Natural killer cell (primary cell): Measurements from ENCODE around the gene COP1. TPM values are rescaled to one million over a fixed set of nuclear protein-coding genes. Genes with fewer than 3 reads are reported as not detected.

ENCODE experiments used
- ATAC-seq, 3 donors: fragments of 150-1000 bp in 2 of 3; fragments of 200-7000 bp in 1 of 3; cut with Tn5 transposase; 1 replicate in 1 of 3; 2 replicates in 2 of 3; pipeline ENCODE4 v1.10.0; 2021; ENCODE audit warnings: mild to moderate bottlenecking in 2 of 3, moderate library complexity in 2 of 3
- DNase-seq, 2 donors: peaks; one replicate each; pipeline versions ENCODE4 v3.0.0 to v3.0.0-alpha.2; 2013 to 2021; ENCODE audit warnings: mixed read lengths in 1 of 2
- H3K27ac ChIP-seq: one replicate; pipeline ENCODE4 v1.5.1; 2013; ENCODE audit warnings: mild to moderate bottlenecking, low read length
- H3K27me3 ChIP-seq: one replicate; pipeline ENCODE4 v1.6.1; 2013; ENCODE audit warnings: low read length; ENCODE audit not compliant: control insufficient read depth, insufficient read depth
- H3K36me3 ChIP-seq: one replicate; pipeline ENCODE4 v1.6.1; 2013; ENCODE audit warnings: low read length; ENCODE audit not compliant: control insufficient read depth, insufficient read depth
- H3K4me1 ChIP-seq: one replicate; pipeline ENCODE4 v1.6.1; 2013; ENCODE audit warnings: low read length; ENCODE audit not compliant: control insufficient read depth, insufficient read depth
- H3K4me3 ChIP-seq: one replicate; pipeline ENCODE4 v1.5.1; 2013; ENCODE audit warnings: low read length
- H3K9me3 ChIP-seq: one replicate; pipeline ENCODE4 v1.6.1; 2013; ENCODE audit warnings: low read length; ENCODE audit not compliant: control insufficient read depth, insufficient read depth
- H3K27ac Mint-ChIP-seq, 2 donors: one replicate each; pipeline ENCODE4 v1.8.0; 2022; ENCODE audit warnings: mild to moderate bottlenecking in 2 of 2, mixed read lengths in 2 of 2, moderate library complexity in 1 of 2
- H3K27me3 Mint-ChIP-seq, 2 donors: one replicate each; pipeline ENCODE4 v1.8.0; 2022; ENCODE audit warnings: low read depth in 2 of 2, mixed read lengths in 2 of 2
- H3K36me3 Mint-ChIP-seq: one replicate; pipeline ENCODE4 v1.8.0; 2022; ENCODE audit warnings: mixed read lengths
- H3K4me1 Mint-ChIP-seq, 2 donors: one replicate each; pipeline ENCODE4 v1.8.0; 2022; ENCODE audit warnings: mixed read lengths in 2 of 2
- H3K4me3 Mint-ChIP-seq: one replicate; pipeline ENCODE4 v1.8.0; 2022; ENCODE audit warnings: mild to moderate bottlenecking, moderate library complexity, mixed read lengths
- H3K9me3 Mint-ChIP-seq, 2 donors: one replicate each; pipeline ENCODE4 v1.8.0; 2022; ENCODE audit warnings: mixed read lengths in 2 of 2
- WGBS: methylation state at CpG from one replicate; pipeline ENCODE4 v1.1.7; 2013; ENCODE audit warnings: missing lambda C conversion rate; ENCODE audit not compliant: insufficient coverage; 5-methylcytosine and 5-hydroxymethylcytosine counted together
- intact Hi-C: fragments of 100-400 bp; cut with micrococcal nuclease; formaldehyde crosslinking; loops from one replicate; pipeline ENCODE4 v1.14.2; 2022
- total RNA-seq, 4 donors: library from RNA; stranded (reverse); fragments of 120-200 nt in 1 of 4; gene quantifications; one replicate each; pipeline versions ENCODE4 v1.2.3 to v1.2.4, GENCODE V29; 2013 to 2022
- TF ChIP-seq, protein P1 (sequence below): fragments of 200-600 bp; IDR thresholded peaks from one replicate; pipeline ENCODE4 v1.8.0; 2022; ENCODE audit warnings: antibody characterized with exemption

The COP1 gene
- total RNA-seq, 3 donors from 2014 or later (not counting 1 experiment from before 2014, with no cell fraction given), result 56.2 to 70.9 (median 60.9) TPM

DNA sequence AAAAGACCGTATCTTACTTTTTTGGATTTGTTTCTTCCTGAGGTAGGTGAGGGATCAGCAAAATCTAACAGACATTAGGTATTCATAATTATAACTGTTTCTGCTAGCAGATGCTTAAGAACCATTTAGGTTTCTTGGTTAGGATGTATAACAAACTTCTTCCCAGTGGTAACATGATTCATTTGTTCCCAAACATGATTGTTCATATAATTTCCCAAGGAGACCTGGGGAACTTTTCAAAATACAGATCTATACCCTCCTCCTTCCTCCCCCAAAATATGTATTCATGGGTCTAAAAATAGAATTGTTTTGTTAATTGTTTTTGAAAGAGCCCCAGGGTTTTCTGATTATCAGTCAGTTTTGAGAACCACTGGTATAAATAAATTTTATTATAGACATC, 228.2 kb downstream of the COP1 start:
- no CpG with 5 or more reads among the region's 1 CpG for WGBS
- Mint-ChIP-seq H3K27me3 (no peaks in the 10 kb centered on the region), H3K9me3 (peaks cover 0 to 10% of the 10 kb centered on the region in 2 donors), H3K4me3 (no peak overlapping the region), H3K4me1 (peaks cover 13 to 17% of the 10 kb centered on the region in 2 donors), H3K36me3 (peaks cover 31% of the 10 kb centered on the region), H3K27ac (no peak overlapping the region)
- H3K27me3 ChIP-seq, result no peaks in the 10 kb centered on the region
- no peak overlapping the region for H3K27ac ChIP-seq
- H3K4me1 ChIP-seq, result no peaks in the 10 kb centered on the region
- intact Hi-C loops, result no loop called here
- ATAC-seq (no peak), DNase-seq (no peak)
- H3K9me3 ChIP-seq, result peaks cover 8% of the 10 kb centered on the region
- no peak overlapping the region for H3K4me3 ChIP-seq
- TF ChIP-seq, protein P1, sequence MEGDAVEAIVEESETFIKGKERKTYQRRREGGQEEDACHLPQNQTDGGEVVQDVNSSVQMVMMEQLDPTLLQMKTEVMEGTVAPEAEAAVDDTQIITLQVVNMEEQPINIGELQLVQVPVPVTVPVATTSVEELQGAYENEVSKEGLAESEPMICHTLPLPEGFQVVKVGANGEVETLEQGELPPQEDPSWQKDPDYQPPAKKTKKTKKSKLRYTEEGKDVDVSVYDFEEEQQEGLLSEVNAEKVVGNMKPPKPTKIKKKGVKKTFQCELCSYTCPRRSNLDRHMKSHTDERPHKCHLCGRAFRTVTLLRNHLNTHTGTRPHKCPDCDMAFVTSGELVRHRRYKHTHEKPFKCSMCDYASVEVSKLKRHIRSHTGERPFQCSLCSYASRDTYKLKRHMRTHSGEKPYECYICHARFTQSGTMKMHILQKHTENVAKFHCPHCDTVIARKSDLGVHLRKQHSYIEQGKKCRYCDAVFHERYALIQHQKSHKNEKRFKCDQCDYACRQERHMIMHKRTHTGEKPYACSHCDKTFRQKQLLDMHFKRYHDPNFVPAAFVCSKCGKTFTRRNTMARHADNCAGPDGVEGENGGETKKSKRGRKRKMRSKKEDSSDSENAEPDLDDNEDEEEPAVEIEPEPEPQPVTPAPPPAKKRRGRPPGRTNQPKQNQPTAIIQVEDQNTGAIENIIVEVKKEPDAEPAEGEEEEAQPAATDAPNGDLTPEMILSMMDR, result no peak
- H3K36me3 ChIP-seq, result peaks cover 22% of the 10 kb centered on the region

DNA sequence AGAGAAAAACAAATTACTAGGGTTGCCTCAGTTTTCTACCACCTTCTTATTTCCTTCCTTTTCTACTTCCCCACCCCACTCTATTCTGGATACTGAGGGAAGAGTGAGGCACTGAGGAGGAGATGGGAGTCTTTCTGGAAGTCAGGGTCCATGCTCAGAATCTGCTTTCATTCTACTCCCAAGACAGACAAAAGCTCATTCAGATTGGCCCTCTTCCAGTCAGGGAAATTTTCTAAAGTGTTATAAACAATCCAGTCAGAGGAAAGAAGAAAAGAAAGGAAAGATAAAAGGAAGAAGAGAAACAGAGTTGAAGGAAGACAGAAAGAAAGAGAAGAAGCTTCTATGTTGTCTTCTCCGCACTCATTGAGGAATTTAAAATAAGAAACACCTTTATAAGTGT, 228.6 kb downstream of the COP1 start:
- peaks cover 17% of the 10 kb centered on the region for H3K36me3 ChIP-seq
- H3K4me3 Mint-ChIP-seq, result no peak overlapping the region
- intact Hi-C loops, result no loop called here
- TF ChIP-seq, protein P1, result no peak
- peaks cover 26% of the 10 kb centered on the region for H3K36me3 Mint-ChIP-seq
- no peak overlapping the region for H3K27ac Mint-ChIP-seq
- H3K4me3 ChIP-seq, result no peak overlapping the region
- peaks cover 0 to 5% of the 10 kb centered on the region in 2 donors for H3K9me3 Mint-ChIP-seq
- ATAC-seq (no peak), DNase-seq (no peak)
- H3K27me3 ChIP-seq, result no peaks in the 10 kb centered on the region
- H3K27me3 Mint-ChIP-seq, result no peaks in the 10 kb centered on the region
- WGBS, result no CpG with 5 or more reads among the region's 1 CpG
- H3K4me1 ChIP-seq, result no peaks in the 10 kb centered on the region
- peaks cover 3% of the 10 kb centered on the region for H3K9me3 ChIP-seq
- H3K4me1 Mint-ChIP-seq, result peaks cover 13 to 17% of the 10 kb centered on the region in 2 donors
- H3K27ac ChIP-seq, result no peak overlapping the region

DNA sequence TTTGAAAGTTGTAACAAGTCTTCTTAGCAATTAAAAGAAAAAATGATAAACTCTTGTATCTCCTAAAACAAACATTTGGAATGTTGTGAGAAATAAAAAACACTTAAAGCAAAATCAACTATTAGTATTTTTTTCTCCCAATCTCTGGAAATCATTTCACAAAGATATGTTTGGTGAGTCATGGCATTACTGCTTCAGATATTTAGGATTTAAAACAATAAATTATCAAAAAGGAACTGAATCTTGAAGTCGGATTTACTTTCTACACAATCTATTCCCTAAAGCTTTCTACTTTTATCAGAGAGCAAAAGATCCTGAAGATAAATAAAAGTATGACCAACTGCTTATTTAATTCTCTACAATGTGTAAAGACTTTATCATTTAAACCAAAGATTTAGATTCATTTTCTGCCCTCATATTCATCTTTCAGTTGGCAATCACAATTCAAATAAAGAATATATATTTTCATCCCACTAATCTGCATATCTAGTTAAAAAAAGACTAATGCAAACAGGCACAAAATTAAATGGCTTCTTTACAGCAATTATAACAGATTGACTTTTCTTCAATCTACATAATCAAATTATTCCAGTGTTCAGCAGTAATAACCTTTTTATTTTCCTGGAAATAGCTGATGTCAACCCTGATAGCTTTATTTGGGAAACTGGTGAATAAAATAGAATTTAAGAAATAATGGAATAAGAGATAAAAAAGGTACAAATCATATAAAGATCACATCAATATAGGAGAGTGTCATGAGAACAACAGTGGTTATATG, 230.0 kb downstream of the COP1 start:
- Mint-ChIP-seq H3K4me3 (no peak overlapping the region), H3K27me3 (no peaks in the 10 kb centered on the region), H3K27ac (no peak overlapping the region), H3K36me3 (peaks cover 12% of the 10 kb centered on the region), H3K9me3 (no peaks in the 10 kb centered on the region), H3K4me1 (peaks cover 13 to 16% of the 10 kb centered on the region in 2 donors)
- no CpG with 5 or more reads among the region's 1 CpG for WGBS
- H3K4me3 ChIP-seq, result no peak overlapping the region
- TF ChIP-seq, protein P1, result no peak
- no peaks in the 10 kb centered on the region for H3K4me1 ChIP-seq
- no peak for ATAC-seq
- H3K9me3 ChIP-seq, result no peaks in the 10 kb centered on the region
- no peak for DNase-seq
- intact Hi-C loops, result no loop called here
- no peaks in the 10 kb centered on the region for H3K27me3 ChIP-seq
- H3K36me3 ChIP-seq, result peaks cover 12% of the 10 kb centered on the region
- no peak overlapping the region for H3K27ac ChIP-seq

- H3K4me1 Mint-ChIP-seq, result peaks cover 0 to 7% of the 10 kb centered on the region in 2 donors
- ATAC-seq (no peak), DNase-seq (no peak)
- Histone ChIP-seq H3K4me1 (no peaks in the 10 kb centered on the region), H3K27ac (no peak overlapping the region), H3K27me3 (no peaks in the 10 kb centered on the region), H3K4me3 (no peak overlapping the region), H3K36me3 (peaks cover 22% of the 10 kb centered on the region), H3K9me3 (no peaks in the 10 kb centered on the region)
- TF ChIP-seq, protein P1, result no peak
- no peak overlapping the region for H3K4me3 Mint-ChIP-seq
- no peaks in the 10 kb centered on the region for H3K27me3 Mint-ChIP-seq
- intact Hi-C loops, result no loop called here
- H3K27ac Mint-ChIP-seq, result no peak overlapping the region
- no peaks in the 10 kb centered on the region for H3K9me3 Mint-ChIP-seq
- peaks cover 5% of the 10 kb centered on the region for H3K36me3 Mint-ChIP-seq
Observed at GRCh38 chr1:175969231-175969630, 237.9 kb downstream of the COP1 start.
